ENCODE data around the gene ALDH7A1.

GRCh38 chr5:126631920-126632319 is 36.9 kb upstream of the ALDH7A1 start:
- TF ChIP-seq CTCF (IDR thresholded peaks at IDR 0.05) (no peak), POLR2A (IDR thresholded peaks at IDR 0.05) (no peak)
